ENCODE measurements around the gene CTTNBP2NL.
"Not testable (repeated sequence)": the region's sequence is repeated elsewhere in the genome, so short reads cannot be mapped to it uniquely, and the experiment has no call there.

The CTTNBP2NL gene

DNA sequence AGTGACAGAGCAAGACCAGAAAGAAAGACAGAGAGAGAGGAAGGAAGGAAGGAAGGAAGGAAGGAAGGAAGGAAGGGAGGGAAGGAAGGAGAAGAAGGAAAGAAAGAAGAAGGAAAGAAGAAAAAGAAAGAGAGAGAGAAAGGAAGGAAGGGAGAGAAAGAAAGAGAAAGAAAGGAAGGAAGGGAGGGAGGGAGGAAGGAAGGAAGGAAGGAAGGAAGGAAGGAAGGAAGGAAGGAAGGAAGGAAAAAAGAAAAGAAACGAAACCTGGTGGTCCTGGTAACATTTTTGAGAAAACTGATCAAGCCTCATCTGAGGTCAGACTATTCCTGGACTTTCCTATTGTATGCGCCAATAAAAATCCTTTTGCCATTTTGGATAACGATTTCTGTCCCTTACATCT is 8.2 kb upstream of the CTTNBP2NL start:
- Histone ChIP-seq H3K9ac (ENCODE audit: insufficient read length, low read depth) (no peak overlapping the region), H3K4me1 (ENCODE audit: insufficient read depth, insufficient read length) (peaks cover 3% of the 10 kb centered on the region), H3K9me3 (ENCODE audit: insufficient read depth, low read length) (no peaks in the 10 kb centered on the region), H3K4me3 (ENCODE audit: insufficient read length, low read depth) (no peak overlapping the region), H3K27me3 (ENCODE audit: insufficient read depth, insufficient read length) (no peaks in the 10 kb centered on the region), H3K36me3 (ENCODE audit: insufficient read depth, insufficient read length, low read length) (no peaks in the 10 kb centered on the region)
- no peak for DNase-seq (ENCODE audit: low read depth, low spot score)
- TF ChIP-seq SUZ12 (IDR thresholded peaks at IDR 0.05; ENCODE audit: extremely low read depth, insufficient read depth, insufficient read length) (no peak), ZNF274 (IDR thresholded peaks at IDR 0.05; ENCODE audit: low read depth, low read length) (no peak), YY1 (IDR thresholded peaks at IDR 0.05; ENCODE audit: insufficient read depth, insufficient read length) (no peak)

DNA sequence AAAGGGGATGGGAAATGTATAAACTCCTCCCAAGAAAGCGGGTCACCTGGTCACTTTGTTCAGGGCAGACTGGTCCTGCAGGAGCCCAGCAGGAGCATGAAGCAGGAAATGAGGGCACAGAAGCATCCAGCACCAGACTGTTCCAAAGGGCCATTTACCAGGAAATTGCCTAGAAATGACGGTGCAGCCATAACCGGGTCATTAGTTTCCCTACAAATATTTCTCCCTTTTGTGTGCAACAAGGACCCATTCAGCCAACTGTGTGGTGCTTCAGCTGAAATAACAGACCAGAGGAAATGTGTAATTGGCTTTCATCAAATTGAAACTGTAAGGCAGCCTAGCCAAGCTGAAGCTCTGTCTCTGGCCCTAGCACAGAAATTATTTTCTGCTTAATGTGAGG is 7.6 kb upstream of the CTTNBP2NL start:
- no peaks in the 10 kb centered on the region for H3K27me3 ChIP-seq (ENCODE audit: insufficient read depth, insufficient read length)
- no peak overlapping the region for H3K4me3 ChIP-seq (ENCODE audit: insufficient read length, low read depth)
- no peaks in the 10 kb centered on the region for H3K36me3 ChIP-seq (ENCODE audit: insufficient read depth, insufficient read length, low read length)
- peaks cover 4% of the 10 kb centered on the region for H3K4me1 ChIP-seq (ENCODE audit: insufficient read depth, insufficient read length)
- H3K9ac ChIP-seq (ENCODE audit: insufficient read length, low read depth): no peak overlapping the region
- H3K9me3 ChIP-seq (ENCODE audit: insufficient read depth, low read length): no peaks in the 10 kb centered on the region
- no peak for TF ChIP-seq YY1 (IDR thresholded peaks at IDR 0.05; ENCODE audit: insufficient read depth, insufficient read length)
- no peak for DNase-seq (ENCODE audit: low read depth, low spot score)

DNA sequence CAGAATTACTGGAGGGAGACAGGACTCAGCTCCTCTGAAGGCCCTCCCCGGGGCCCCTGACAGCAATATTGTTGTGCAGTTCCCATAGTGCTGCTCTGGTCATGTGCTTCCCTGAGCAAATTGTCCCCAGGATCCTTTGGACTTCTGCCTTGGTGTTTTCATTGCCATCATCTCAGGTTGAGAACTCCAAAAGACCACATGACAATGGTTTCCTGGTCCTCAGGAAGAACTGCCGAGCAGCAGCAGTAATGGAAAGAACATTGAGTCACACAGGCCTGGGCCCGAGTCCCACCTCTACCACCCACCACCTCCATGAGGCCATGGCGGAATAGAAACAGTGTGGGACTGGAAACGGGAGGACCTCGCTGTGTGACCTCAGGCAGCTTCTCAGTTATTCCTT is 6.3 kb upstream of the CTTNBP2NL start:
- no peaks in the 10 kb centered on the region for H3K27me3 ChIP-seq (ENCODE audit: insufficient read depth, insufficient read length)
- H3K36me3 ChIP-seq (ENCODE audit: insufficient read depth, insufficient read length, low read length): no peaks in the 10 kb centered on the region
- TF ChIP-seq YY1 (IDR thresholded peaks at IDR 0.05; ENCODE audit: insufficient read depth, insufficient read length): no peak
- no peak overlapping the region for H3K9ac ChIP-seq (ENCODE audit: insufficient read length, low read depth)
- no peak for DNase-seq (ENCODE audit: low read depth, low spot score)
- peaks cover 9% of the 10 kb centered on the region for H3K4me1 ChIP-seq (ENCODE audit: insufficient read depth, insufficient read length)
- no peaks in the 10 kb centered on the region for H3K9me3 ChIP-seq (ENCODE audit: insufficient read depth, low read length)
- no peak overlapping the region for H3K4me3 ChIP-seq (ENCODE audit: insufficient read length, low read depth)

DNA sequence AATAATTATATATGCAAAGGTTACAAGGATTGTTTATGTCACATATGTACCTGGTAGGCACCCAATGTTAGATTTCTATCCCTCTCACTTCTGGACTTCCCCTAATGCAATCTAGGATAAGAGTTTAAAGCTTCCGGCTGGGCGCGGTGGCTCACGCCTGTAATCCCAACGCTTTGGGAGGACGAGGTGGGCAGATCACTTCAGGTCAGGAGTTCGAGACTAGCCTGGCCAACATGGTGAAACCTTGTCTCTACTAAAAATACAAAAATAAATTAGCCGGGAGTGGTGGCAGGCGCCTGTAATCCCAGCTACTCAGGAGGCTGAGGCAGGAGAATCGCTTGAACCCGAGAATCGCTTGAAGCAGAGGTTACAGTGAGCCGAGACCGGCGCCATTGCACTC is 5.7 kb upstream of the CTTNBP2NL start:
- not testable (repeated sequence) for H3K4me3 ChIP-seq (ENCODE audit: insufficient read length, low read depth); H3K9ac ChIP-seq (ENCODE audit: insufficient read length, low read depth); H3K27me3 ChIP-seq (ENCODE audit: insufficient read depth, insufficient read length); H3K36me3 ChIP-seq (ENCODE audit: insufficient read depth, insufficient read length, low read length); H3K9me3 ChIP-seq (ENCODE audit: insufficient read depth, low read length); H3K4me1 ChIP-seq (ENCODE audit: insufficient read depth, insufficient read length); DNase-seq (ENCODE audit: low read depth, low spot score)

DNA sequence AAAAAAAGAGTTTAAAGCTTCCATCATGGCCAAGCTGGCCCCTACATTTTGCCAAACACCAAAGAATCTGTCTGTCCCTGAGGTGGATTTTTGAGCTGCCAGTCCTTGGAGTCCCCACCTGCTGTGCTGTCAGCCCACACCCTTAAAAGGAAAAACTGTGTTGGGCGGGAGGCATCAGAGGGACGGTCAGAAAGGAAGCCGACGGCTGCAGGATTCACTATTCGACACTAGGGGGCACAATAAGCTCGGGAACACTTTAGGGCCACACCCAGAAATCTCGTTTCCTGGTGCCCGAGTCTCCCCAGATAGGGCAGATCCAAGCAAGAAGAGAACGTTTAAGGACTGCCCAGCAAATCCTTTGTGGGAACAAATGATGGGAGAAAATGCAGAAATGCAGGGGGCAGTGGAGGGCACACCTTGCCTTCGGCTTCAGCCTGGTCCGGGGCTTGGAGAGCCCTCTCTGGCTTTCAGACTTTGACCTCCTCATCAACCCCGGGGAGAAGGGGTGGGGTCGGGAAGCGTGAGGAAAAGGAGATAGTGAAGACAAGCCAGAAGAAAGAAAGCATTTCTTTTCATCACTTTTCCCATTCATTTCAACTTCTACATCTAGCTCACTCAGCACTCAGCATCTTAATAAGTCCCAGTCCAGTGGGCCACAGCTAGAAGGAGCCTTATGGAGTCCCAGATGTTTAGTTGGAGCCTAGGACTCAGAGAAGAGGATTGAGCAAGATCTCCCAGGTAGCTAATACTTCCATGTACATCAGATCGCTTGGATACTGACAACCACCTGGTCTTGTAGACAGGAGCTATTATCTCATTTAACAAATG is 5.0 kb upstream of the CTTNBP2NL start:
- Histone ChIP-seq H3K9me3 (ENCODE audit: insufficient read depth, low read length) (no peaks in the 10 kb centered on the region), H3K36me3 (ENCODE audit: insufficient read depth, insufficient read length, low read length) (no peaks in the 10 kb centered on the region), H3K27me3 (ENCODE audit: insufficient read depth, insufficient read length) (no peaks in the 10 kb centered on the region), H3K4me1 (ENCODE audit: insufficient read depth, insufficient read length) (peaks cover 9% of the 10 kb centered on the region), H3K9ac (ENCODE audit: insufficient read length, low read depth) (peak overlapping the region; percentile 66), H3K4me3 (ENCODE audit: insufficient read length, low read depth) (peak overlapping the region; percentile 31)
- TF ChIP-seq SUZ12 (IDR thresholded peaks at IDR 0.05; ENCODE audit: extremely low read depth, insufficient read depth, insufficient read length) (no peak), YY1 (IDR thresholded peaks at IDR 0.05; ENCODE audit: insufficient read depth, insufficient read length) (no peak), ZNF274 (IDR thresholded peaks at IDR 0.05; ENCODE audit: low read depth, low read length) (no peak)
- DNase-seq (ENCODE audit: low read depth, low spot score): peak; percentile 94

DNA sequence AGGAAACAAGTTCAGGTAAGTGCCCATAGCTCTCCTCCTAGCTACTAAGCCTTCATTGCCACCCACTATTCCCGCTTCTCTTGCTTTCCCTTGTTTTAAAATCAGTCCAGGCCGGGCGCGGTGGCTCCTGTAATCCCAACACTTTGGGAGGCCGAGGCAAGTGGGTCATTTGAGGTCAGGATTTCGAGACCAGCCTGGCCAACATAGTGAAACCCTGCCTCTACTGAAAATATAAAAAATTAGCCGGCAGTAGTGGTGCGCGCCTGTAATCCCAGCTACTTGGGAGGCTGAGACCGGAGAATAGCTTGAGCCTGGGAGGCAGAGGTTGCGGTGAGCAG is 4.4 kb upstream of the CTTNBP2NL start:
- Histone ChIP-seq H3K4me3 (ENCODE audit: insufficient read length, low read depth) (peak overlapping the region; percentile 31), H3K4me1 (ENCODE audit: insufficient read depth, insufficient read length) (peaks cover 9% of the 10 kb centered on the region), H3K9ac (ENCODE audit: insufficient read length, low read depth) (peak overlapping the region; percentile 66), H3K9me3 (ENCODE audit: insufficient read depth, low read length) (no peaks in the 10 kb centered on the region), H3K36me3 (ENCODE audit: insufficient read depth, insufficient read length, low read length) (no peaks in the 10 kb centered on the region), H3K27me3 (ENCODE audit: insufficient read depth, insufficient read length) (no peaks in the 10 kb centered on the region)
- DNase-seq (ENCODE audit: low read depth, low spot score): no peak
- TF ChIP-seq YY1 (IDR thresholded peaks at IDR 0.05; ENCODE audit: insufficient read depth, insufficient read length): no peak
- TF ChIP-seq ZNF274 (IDR thresholded peaks at IDR 0.05; ENCODE audit: low read depth, low read length): no peak
- no peak for TF ChIP-seq SUZ12 (IDR thresholded peaks at IDR 0.05; ENCODE audit: extremely low read depth, insufficient read depth, insufficient read length)

DNA sequence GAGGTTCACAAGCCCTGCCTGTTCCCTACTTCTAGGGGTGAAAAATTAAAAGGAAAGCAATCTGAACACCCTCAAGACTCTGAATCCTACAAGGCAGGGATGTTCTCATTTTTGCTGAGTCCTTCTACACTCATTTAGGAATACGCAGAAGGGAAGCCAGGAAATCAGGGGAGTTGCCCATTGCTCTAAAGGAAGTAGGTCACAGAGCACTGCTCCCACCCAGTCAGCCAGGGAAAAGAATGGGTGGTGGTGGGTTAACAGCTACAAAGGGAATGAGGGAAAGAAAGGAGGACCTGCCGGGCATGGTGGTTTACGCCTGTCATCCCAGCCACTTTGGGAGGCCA is 2.4 kb upstream of the CTTNBP2NL start:
- H3K9ac ChIP-seq (ENCODE audit: insufficient read length, low read depth): no peak overlapping the region

DNA sequence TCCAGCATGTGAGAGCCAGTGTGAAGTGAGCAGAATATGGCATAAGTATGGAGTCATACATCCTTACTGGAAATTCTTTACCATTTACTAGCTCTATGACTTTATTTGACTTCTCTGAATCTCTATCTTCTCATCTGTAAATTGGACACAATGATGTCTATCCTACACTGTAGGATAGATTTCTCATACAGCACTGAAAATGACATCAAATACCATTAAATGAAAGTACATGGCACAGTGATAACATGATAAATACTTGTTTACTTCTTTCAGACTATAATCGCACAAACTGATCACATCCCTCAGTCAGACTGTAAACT is 1.3 kb upstream of the CTTNBP2NL start:
- DNase-seq (ENCODE audit: low read depth, low spot score): no peak
- peaks cover 9% of the 10 kb centered on the region for H3K4me1 ChIP-seq (ENCODE audit: insufficient read depth, insufficient read length)

More for the DNA sequence above, 2.4 kb upstream of the CTTNBP2NL start:
- no peak for DNase-seq (ENCODE audit: low read depth, low spot score)
- no peak overlapping the region for H3K4me3 ChIP-seq (ENCODE audit: insufficient read length, low read depth)
- H3K36me3 ChIP-seq (ENCODE audit: insufficient read depth, insufficient read length, low read length): no peaks in the 10 kb centered on the region
- H3K27me3 ChIP-seq (ENCODE audit: insufficient read depth, insufficient read length): no peaks in the 10 kb centered on the region
- peaks cover 9% of the 10 kb centered on the region for H3K4me1 ChIP-seq (ENCODE audit: insufficient read depth, insufficient read length)
- H3K9me3 ChIP-seq (ENCODE audit: insufficient read depth, low read length): no peaks in the 10 kb centered on the region
- TF ChIP-seq YY1 (IDR thresholded peaks at IDR 0.05; ENCODE audit: insufficient read depth, insufficient read length): no peak
- TF ChIP-seq ZNF274 (IDR thresholded peaks at IDR 0.05; ENCODE audit: low read depth, low read length): no peak
- no peak for TF ChIP-seq SUZ12 (IDR thresholded peaks at IDR 0.05; ENCODE audit: extremely low read depth, insufficient read depth, insufficient read length)

More for the DNA sequence above, 1.3 kb upstream of the CTTNBP2NL start:
- Histone ChIP-seq H3K27me3 (ENCODE audit: insufficient read depth, insufficient read length) (no peaks in the 10 kb centered on the region), H3K9ac (ENCODE audit: insufficient read length, low read depth) (no peak overlapping the region), H3K4me3 (ENCODE audit: insufficient read length, low read depth) (no peak overlapping the region), H3K9me3 (ENCODE audit: insufficient read depth, low read length) (no peaks in the 10 kb centered on the region), H3K36me3 (ENCODE audit: insufficient read depth, insufficient read length, low read length) (no peaks in the 10 kb centered on the region)
- TF ChIP-seq YY1 (IDR thresholded peaks at IDR 0.05; ENCODE audit: insufficient read depth, insufficient read length): no peak
- TF ChIP-seq SUZ12 (IDR thresholded peaks at IDR 0.05; ENCODE audit: extremely low read depth, insufficient read depth, insufficient read length): no peak
- TF ChIP-seq ZNF274 (IDR thresholded peaks at IDR 0.05; ENCODE audit: low read depth, low read length): no peak
